Sciatic nerve (tissue), 2 donors: ENCODE measurements around the gene AGRP. TPM values are rescaled to one million over a fixed set of nuclear protein-coding genes. Genes with fewer than 3 reads are reported as not detected.

Experiments used
- ATAC-seq: fragments of 200-7000 bp; cut with Tn5 transposase; one replicate; pipeline ENCODE4 v1.9.1; 2020; ENCODE audit warnings: mild to moderate bottlenecking, moderate library complexity
- DNase-seq: peaks from one replicate; pipeline ENCODE4 v3.0.0-alpha.2; 2020; ENCODE audit warnings: low spot score
- intact Hi-C: fragments of 100-400 bp; cut with DNase I; formaldehyde crosslinking; loops from one replicate; pipeline ENCODE4 v1.14.2; 2022
- total RNA-seq: library from RNA; stranded (reverse); fragmentation: NEBNext Ultra II Directional; extraction: Animal tissue kit (Norgen Biotek cat#: 25700); gene quantifications from one replicate; pipeline ENCODE4 v1.2.1, GENCODE V29; 2021
- donor health status: DM: no; HTN: no; CAD: no.
- donor health status: DM: no; HTN: no; CAD: no.

Gene AGRP
- total RNA-seq, 1 donor from 2014 or later: not detected

DNA sequence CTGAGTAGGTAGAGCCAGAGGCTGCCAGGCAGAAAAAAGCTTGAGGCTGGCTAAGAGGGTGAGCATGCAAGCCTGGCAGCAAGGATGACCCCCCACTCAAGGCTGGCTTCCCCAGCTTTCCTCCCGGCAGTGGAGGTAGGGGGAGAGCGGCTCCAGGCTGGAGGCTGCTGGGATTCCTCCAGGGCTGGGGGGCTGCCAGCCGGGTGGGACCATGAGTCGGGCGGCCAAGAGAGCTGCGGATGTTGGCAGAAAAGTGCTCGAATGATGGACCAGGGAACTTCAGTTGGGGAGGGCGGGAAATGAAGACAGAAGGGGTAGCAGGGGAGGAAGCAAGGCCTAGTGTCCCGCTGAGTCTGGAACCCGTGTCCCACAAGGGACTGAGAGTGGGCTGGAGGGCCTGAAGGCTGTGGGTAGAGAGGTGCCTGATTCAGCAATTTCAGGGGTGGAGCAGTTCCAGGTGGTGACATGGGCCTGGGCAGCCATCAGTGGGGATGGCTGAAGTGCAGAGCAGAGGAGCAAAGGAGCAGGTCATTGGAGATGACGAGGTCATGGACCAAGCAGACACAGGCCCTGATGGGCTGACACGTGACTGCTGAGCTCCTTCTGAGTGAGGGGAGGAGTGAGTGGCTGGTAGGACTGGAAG is 32.2 kb downstream of the AGRP start:
- intact Hi-C loops: no loop called here
- ATAC-seq (peak; percentile 35), DNase-seq (no peak)

DNA sequence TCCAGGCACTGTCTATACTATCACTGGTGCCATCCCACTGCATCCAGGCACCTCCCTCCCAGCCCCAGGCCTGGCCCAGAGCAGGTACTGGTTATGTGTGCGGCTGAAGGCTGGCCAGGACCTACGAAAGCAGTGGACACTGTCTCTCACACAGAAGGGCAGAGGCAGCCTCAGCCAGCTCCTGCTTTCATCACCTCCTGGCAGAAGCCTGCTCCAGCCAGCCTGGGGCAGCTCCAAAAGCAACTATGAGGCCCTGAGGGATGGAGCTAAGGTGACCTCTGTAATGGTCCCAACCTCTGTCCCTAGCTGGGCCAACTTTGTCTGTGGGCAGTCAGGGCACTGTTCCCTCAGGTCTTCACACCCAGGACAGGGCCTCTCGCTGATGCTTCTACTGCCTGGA is 33.6 kb downstream of the AGRP start:
- intact Hi-C loops: no loop called here
- ATAC-seq (peak; percentile 13), DNase-seq (no peak)

DNA sequence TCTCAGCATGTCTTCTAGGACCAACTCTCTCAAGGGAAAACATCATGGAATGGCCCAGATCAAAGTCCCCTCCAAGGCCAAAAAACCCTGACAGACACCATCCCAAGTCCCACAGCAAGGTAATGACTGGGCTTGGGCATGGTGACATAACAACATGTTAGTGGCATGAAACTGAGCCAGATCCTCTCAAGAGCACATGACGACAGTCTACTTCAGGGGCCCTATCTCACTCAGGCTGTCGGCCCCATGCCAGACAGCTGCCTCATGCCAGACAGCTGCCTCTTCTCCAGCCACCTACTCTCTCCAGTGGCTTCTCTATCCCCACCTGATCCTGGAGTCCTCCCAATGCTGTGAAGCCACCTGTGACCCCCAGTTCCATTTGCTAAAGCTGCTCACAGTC is 34.0 kb downstream of the AGRP start:
- ATAC-seq (no peak), DNase-seq (no peak)
- intact Hi-C loops: no loop called here

DNA sequence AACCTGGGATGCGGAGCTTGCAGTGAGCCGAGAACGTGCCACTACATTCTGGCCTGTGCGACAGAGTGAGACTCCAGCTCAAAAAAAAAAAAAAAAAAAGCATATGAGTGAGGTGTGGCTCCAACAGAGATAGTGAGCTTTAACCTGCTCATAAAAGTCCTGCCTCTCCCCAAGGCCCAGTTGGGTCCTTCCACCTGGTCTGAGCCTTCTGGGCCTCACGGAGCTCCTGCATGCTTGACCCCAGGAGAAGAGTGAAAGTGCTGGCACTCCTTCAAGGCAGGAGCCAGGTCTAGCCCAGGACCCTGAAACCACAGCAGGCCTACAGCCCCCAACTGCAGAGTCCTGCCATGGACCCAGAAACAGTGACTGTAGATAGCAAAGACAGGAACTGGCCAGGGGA is 34.8 kb downstream of the AGRP start:
- ATAC-seq (no peak), DNase-seq (no peak)
- intact Hi-C loops: no loop called here

DNA sequence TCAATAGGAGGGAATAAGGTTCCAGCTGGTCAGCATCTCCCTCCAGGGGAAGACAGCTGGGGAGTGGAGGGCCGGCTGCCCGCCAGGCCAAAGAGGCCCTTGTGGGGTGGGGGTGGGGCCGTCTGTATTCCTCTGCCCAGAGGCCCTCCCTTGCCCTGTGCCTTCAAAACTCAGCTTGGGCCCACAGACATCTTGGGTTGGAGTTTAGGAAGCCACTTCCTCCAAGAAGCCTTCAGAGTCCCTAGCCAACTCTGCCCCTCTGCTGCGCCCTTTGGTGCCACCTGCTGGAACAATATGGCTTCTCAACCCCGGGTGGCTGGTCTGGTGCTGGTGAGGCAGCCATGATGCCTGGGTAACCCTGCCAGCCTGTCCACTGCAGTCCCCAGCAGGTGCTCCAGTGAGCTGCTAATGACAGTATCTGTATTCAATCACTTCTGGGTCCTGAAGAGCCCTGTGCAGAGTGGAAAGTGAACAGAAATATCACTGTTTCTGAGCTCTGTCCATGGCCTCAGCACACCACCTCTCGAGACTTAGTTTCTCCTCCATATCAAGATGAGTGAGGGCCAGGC is 35.8 kb downstream of the AGRP start:
- intact Hi-C loops: no loop called here
- DNase-seq (no peak), ATAC-seq (no peak)

DNA sequence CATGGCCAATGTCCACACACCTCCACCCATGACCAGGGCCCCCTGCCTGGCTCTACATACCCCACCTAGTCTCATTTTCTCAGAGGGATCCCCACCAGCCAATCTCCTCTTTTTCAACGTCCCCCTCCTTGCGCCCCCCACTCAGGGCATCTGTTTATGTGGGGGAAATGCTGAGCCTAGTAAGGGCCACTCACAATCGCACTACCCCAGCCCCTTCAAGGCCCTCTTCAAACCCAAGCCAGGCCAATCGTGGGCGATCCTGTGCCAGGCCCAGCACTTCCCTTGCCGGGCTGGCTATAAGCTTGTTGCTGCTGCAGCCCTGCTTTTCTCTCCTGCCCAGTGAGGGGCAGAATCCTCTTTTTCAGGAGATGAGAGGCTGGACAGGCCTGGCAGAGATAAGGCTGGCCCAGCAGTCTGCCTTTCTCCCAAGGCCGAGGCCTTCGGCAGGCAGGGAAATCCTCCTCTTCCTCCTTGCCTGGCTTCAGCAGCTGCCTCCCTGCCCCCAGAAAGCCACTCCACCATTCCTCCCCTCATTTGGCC is 36.3 kb downstream of the AGRP start:
- ATAC-seq: no peak
- intact Hi-C loops: no loop called here
- DNase-seq: no peak

DNA sequence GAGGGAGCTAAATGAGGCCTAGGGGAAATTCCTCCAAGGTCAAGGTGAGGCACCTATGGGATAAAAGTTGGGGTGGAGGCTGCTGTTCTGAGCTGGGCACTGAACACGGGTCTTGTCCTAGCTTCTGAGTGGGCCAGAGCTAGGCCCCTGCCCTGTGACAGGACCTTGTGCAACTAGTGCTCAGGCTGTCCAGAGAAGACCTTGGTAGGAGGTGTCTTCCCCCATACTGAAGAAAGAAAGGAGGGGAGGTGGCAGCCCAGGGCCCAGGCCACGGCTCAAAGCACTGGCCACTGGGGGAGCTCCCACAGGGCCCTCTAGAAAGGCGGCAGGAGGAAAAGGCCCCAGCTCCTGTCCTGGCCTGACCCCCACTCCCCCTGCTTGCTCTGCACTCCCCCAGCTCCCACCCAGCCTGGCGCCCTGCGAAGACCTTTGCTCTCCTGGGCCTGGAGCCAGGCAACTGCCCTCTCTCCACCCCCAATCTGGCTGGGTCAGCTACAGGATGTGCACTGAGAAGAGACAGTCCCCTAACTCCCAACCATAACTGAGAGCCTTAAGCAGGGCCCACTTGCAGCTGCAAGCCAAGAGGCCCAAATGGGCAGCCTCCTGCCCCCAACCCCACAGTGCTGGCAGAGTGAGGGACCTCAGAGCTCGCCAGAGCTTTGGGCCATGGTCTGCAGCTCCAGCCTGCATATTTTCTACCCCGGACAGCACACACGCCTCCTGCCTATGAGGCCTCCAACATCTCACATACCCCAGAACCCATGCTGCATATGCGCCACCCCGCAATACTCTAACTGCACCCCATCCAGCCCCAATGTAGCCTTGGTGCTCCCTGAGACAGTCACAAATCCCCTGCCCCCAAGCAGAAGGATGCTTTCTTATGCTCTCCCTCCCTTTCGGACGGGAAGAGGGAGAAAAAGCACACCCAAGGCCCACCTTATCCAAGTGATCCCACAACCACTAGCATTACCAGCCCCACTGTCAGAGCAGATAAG is 37.1 kb downstream of the AGRP start:
- DNase-seq: no peak

DNA sequence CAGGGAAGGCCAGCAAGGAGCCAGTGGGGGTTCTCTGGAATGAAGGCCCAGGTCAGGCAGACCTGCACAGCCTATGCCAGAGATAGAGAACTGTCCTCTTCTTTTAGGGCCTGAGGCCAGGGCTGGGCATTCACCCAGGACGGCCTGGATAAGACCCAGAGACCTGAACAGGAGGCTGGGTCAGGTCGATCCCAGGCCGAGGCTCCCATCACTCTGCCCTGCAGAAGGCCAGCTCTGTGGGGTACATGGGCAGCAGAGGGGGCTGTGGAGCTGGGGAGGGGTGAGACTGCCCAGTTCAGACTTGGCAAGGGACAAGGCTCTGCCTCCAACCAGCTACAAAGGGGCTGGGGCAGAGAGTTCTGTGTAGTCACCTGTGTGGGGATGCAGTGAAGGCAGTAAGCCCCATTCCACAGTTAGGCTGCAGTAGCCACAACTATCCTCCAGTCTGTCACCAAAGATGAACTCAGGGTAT is 37.9 kb downstream of the AGRP start:
- ATAC-seq (no peak), DNase-seq (no peak)
- intact Hi-C loops: no loop called here

More for the DNA sequence above, 37.1 kb downstream of the AGRP start:
- intact Hi-C loops: no loop called here
- ATAC-seq: no peak

DNA sequence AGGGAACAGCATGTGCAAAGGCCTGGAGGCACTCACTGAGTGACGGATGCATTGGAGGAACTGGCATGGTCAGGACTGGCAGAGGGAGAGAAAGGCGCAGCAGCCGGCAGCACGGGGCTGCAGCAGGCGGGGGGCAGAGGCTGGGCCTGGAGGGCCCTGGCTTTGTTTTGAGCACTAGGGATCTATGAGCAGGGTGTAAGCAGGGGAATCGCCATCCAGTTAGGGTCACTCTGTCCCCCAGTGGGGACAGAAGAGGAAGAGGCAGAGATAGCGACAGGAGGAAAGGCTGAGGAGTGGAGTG is 38.3 kb downstream of the AGRP start:
- ATAC-seq (no peak), DNase-seq (no peak)
- intact Hi-C loops: no loop called here

DNA sequence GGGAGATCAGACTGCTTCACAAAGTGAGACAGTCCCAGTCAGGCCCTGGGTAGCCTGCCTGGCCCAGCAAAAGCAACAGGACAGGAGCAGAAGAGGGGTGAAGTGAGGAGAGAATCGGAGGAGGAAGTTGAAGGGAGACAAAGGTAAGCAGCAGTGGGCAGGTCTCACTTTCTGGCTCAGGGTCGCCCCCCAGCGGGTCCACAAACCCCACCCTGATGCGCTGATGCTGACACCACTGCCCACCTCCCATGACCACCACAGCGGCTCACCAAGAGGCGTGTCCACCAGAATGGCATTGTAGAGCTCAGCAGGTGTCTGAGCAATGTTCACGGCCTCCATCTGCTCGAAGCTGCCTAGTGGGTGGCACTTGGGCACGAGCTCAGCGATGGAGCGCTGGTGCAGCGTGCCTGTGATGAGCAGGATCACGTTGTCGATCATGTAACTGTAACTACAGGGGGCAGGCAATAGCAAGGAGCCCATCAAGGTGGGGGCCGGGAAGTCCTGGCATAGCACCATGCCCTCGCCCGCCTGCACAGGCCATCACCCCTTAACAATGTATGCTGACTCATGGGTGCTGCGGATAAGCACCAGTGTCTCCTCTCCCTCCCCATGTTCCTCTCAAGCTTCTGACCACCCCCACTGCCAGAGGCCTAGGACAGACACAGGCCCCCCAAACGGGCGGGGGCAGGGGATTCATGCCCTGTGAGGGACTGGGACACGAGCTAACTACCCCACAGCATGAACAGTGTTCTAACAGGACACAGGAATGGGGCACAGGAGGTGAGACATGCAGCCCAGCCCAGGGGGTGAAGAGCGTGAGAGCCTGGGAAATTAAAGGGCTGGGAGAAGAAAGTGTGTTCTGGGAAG is 38.9 kb downstream of the AGRP start:
- ATAC-seq: no peak
- DNase-seq: no peak
- intact Hi-C loops: no loop called here

DNA sequence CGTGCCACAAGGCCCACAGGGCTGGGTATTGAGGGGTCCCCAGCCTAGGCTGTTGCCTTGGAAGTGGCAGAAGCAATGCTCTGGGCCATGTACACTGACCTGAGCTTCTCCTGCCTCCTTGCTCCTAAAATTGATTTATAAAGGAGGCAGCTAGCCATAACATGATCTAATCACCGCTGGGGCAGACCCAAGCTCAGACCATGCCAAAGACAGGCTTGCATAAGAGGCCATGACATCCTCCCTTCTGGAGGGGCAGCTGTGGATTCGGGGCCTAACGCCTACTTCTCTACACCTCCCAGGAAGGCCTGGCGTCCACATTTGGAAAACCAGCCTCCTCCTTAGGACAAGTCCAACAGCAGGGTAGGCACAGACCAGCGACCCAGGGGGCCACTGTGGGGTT is 40.1 kb downstream of the AGRP start:
- DNase-seq: peak; percentile 74
- intact Hi-C loops: no loop called here
- ATAC-seq: peak; percentile 92

DNA sequence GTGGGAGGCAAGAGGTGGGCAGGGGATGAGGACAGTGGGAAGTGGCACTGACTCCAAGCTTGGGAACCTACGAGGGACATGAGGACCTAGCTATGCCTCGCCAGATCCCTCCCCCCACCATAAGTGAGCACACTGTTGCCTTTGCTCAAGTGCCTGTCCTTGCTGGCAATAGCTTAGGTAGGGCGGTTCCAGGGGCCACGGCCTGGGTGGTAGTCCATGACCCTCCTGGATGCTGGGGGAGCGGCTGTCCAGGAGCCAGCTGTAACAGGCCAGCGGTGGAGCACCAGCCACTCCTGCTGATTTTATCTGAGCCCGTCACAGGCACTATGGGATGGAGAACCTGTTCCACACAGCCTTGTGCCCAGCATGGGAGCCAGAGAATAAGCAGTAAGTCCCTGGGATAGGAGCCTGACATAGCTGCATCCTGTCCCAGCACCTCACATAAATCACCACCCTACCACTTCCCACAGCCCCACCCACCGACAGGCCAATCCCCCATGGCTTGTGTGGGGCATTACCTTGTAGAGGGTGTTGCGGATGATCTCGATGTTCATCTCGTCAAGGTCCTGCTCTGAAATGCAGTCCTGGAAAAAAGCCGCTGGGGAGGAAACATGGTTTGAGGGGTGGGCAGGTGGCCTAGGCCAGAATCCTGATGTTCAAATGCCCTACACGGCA is 40.6 kb downstream of the AGRP start:
- intact Hi-C loops: no loop called here

DNA sequence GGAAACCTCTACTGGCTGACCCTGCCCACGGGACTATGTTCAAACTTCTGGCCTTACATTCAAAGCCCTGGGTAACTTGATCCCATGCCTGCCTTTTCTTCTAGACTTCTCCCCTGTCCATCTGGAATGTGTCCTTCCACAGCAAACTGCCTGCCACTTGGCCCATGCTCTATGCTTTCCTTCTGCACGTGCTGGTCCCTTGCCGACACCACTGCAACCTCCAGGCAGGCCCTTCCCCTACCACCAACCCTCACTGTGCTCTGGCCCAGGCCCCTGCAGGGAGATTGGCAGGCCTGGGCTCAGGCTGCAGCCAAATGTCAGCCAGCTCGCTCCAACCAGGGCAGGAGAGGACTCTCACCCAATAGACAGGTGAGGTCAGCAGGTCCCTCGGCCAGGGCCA is 41.4 kb downstream of the AGRP start:
- ATAC-seq (no peak), DNase-seq (no peak)
- intact Hi-C loops: no loop called here

More for the DNA sequence above, 40.6 kb downstream of the AGRP start:
- no peak for DNase-seq
- peak; percentile 23 for ATAC-seq

DNA sequence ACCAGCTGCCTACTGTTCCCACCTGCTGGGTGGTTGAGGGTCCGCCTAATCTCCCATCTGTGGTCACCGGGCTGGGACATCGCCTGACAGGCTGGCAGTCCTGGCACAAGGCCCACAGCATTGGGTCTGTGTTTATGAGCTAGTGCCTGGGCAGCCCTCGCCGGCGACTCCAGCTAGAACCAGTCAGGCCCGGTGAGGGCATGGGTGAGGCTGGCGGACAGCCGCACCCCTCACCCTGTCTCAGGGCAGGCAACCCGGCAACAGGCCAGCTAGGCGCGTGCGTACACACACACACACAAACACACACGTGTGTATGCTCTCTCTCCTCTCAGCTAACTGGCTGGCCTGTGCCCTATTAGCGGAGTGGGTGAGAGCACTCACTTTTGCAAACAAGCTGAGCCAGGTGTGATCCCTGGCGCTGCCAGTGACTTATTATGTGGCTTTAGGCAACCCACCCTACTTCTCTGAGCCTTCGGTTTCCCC is 42.0 kb downstream of the AGRP start:
- intact Hi-C loops: no loop called here
- DNase-seq (no peak), ATAC-seq (no peak)

DNA sequence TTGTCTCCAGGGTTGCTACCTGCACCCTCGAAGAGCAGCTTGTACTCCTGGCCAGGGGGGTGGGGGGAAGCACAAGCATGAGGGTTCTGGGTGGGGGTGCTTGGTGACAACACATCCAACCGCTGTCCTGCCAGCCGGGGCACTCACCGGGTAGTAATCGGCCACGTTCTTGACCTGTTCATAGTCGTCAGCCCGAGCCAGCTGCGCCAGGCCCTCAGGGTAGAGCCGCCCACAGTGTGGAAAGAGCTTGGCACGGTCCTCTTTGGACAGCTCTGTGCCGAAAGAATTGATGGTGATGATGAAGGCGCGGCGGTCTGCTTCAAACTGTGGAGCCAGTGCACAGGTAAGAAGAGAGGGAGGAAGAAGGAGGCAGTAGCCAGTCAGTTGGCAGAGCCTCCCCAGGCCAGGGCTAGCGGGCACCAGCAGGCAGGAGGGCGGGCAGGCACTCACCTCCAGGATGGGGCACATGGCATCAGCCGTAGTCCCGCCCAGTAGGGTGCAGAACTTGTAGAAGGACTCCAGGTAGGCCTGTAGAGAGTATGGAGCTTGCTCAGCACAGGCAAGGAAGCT is 44.4 kb downstream of the AGRP start:
- intact Hi-C loops: no loop called here
- DNase-seq (no peak), ATAC-seq (no peak)

DNA sequence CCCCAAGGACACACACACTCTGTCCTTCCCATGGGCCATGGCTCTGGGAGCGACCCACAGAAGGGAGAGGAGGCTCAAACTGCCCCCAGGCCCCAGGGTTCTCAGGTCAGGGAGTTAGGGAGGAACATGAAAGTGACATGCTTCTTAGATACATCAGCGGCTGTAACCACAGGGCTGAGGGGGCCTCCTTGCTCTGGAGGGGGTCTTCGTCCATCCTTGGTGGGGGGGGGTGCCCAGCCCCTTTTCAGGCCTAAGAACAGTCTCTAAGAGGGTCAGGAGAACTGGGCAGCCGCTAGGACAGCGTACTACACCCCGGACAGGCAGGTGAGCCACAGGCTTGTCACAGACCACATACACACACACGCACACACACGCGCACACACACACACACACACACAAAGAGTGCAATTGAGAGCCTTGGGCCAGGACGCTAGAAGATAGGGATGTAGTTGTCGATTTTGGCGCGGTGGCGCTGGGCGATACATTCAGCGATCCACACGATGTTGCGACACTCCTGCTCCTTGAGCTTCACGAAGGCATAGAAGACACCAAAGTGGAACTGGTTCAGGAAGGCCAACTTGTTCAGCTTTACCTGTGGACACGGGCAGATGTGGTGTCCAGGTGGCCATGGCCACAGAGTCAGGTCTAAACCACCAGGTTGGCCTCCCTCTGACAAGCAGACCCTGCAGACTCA is 45.1 kb downstream of the AGRP start:
- DNase-seq (no peak), ATAC-seq (no peak)
- intact Hi-C loops: no loop called here

DNA sequence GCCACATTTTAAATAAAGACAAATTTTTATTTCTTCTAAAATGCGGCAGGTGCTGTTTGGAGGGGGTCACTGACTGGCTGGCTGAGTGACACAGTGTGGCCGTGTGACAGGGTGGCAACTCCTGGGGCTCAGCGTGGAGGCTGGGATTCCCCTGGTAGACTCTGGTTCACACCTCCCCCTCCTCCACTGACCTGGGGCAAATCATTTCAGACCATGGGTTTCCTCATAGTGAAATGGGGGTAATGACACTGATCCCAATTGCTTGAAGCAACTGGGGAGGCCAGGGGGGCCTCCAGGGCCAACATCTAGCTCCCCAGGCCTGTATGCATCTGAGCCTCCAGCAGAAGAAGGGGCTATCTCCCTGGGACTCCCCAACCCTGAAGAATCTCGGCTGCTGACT is 45.8 kb downstream of the AGRP start:
- intact Hi-C loops: no loop called here
- ATAC-seq (no peak), DNase-seq (no peak)
